ENCODE measurements around the gene RHOA. TPM values are rescaled to one million over a fixed set of nuclear protein-coding genes. Genes with fewer than 3 reads are reported as not detected.
A peak's percentile ranks its signal among the peaks of the same experiment; 100 is the strongest.

The RHOA gene
- total and polyA plus RNA-seq, 2 of the 13 experiments (the other 11 are each of a cell fraction or from before 2014, with no cell fraction given): 131 to 177 TPM

DNA sequence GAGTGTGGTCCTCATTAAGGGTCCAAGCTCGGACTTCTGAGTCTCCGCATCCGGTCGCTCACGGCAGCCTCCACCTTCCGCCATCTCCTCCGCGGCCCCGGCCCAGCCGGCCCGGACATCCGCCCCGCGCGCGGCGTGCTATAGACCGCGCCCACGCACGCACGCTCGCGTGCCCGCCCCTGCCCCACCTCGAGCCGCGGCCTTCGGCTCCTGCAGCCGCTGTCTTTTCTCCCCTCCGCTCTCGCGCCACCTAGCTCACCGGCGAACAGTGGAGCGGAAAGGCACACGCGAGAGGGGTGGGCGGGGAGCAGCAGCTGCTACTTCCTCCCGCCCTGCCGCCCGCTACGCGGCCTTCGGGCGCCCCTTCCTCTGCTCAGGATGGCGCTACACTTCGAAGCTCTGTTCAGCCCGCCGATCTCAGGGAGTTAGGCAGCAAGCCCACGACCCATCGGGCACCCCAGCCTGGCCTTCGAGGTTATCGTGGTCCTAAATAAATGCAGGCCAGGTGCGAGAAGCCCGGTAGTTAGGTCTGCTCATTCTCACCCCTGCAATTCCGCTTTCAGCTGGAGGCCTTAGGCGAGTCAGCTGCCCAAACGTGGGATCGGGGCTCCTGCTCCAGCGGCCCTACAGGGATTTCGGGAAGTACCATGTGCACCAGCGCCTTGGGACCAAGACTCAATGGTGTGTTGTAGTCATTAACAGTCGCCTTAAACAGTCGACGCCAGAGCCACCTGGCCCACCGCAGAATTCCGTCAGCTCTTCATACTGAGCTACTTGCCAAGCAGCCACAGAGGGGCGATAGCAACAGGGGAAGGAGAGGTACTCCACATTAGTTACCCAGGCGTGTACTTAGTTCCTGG is 71.6 kb downstream of the RHOA start, which contains the start of gene USP4 (continued):
- TF ChIP-seq, protein P1, sequence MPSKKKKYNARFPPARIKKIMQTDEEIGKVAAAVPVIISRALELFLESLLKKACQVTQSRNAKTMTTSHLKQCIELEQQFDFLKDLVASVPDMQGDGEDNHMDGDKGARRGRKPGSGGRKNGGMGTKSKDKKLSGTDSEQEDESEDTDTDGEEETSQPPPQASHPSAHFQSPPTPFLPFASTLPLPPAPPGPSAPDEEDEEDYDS (CRISPR knock-in tag; IDR thresholded peaks at IDR 0.05): peak; percentile 83; the same call in 1 of the 2 replicates
- peak; percentile 99 for TF ChIP-seq ZNF235 (CRISPR knock-in tag; IDR thresholded peaks at IDR 0.05; ENCODE audit: borderline replicate concordance)
- TF ChIP-seq ZMYM4 (CRISPR knock-in tag; IDR thresholded peaks at IDR 0.05): peak; percentile 85
- 0 out of 2 replicates have a peak, but pooled peaks have one; percentile 91 for TF ChIP-seq REXO4 (CRISPR knock-in tag; IDR thresholded peaks at IDR 0.05; ENCODE audit: borderline replicate concordance)
- peak; percentile 49; the same call in 1 of the 2 replicates for TF ChIP-seq KLF15 (CRISPR knock-in tag; IDR thresholded peaks at IDR 0.05; ENCODE audit: borderline replicate concordance)
- TF ChIP-seq, protein P2, sequence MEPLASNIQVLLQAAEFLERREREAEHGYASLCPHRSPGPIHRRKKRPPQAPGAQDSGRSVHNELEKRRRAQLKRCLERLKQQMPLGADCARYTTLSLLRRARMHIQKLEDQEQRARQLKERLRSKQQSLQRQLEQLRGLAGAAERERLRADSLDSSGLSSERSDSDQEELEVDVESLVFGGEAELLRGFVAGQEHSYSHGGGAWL (CRISPR knock-in tag; IDR thresholded peaks at IDR 0.05): peak; percentile 95
- TF ChIP-seq MAZ (IDR thresholded peaks at IDR 0.05; ENCODE audit: borderline replicate concordance, low read depth, low read length): 0 out of 2 replicates have a peak, but pooled peaks have one; percentile 34
- TF ChIP-seq MAZ (CRISPR knock-in tag; IDR thresholded peaks at IDR 0.05; ENCODE audit: low read depth): peak; percentile 97
- peak; percentile 97 for TF ChIP-seq ZBTB8A (CRISPR knock-in tag; IDR thresholded peaks at IDR 0.05; ENCODE audit: borderline replicate concordance, low read depth)
- TF ChIP-seq PHB2 (IDR thresholded peaks at IDR 0.05; ENCODE audit: partially characterized antibody): no peak
- peak; percentile 88; the same call in 1 of the 2 replicates for TF ChIP-seq ZNF660 (CRISPR knock-in tag; IDR thresholded peaks at IDR 0.05; ENCODE audit: borderline replicate concordance, low read depth)
- TF ChIP-seq ZNF552 (CRISPR knock-in tag; IDR thresholded peaks at IDR 0.05; ENCODE audit: borderline replicate concordance): peak; percentile 96
- TF ChIP-seq SKI (IDR thresholded peaks at IDR 0.05; ENCODE audit: partially characterized antibody): peak; percentile 48
- TF ChIP-seq CBFB (CRISPR knock-in tag; IDR thresholded peaks at IDR 0.05): peak; percentile 83; the same call in 1 of the 2 replicates
- no peak for TF ChIP-seq ZNF326 (CRISPR knock-in tag; IDR thresholded peaks at IDR 0.05; ENCODE audit: borderline replicate concordance)
- TF ChIP-seq ZNF333 (CRISPR knock-in tag; IDR thresholded peaks at IDR 0.05; ENCODE audit: borderline replicate concordance): peak; percentile 97
- TF ChIP-seq, protein P3, sequence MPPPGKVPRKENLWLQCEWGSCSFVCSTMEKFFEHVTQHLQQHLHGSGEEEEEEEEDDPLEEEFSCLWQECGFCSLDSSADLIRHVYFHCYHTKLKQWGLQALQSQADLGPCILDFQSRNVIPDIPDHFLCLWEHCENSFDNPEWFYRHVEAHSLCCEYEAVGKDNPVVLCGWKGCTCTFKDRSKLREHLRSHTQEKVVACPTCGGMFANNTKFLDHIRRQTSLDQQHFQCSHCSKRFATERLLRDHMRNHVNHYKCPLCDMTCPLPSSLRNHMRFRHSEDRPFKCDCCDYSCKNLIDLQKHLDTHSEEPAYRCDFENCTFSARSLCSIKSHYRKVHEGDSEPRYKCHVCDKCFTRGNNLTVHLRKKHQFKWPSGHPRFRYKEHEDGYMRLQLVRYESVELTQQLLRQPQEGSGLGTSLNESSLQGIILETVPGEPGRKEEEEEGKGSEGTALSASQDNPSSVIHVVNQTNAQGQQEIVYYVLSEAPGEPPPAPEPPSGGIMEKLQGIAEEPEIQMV (CRISPR knock-in tag; IDR thresholded peaks at IDR 0.05; ENCODE audit: low read depth): peak; percentile 89
- peak; percentile 70; the same call in 1 of the 2 replicates for TF ChIP-seq ZFP37 (CRISPR knock-in tag; IDR thresholded peaks at IDR 0.05; ENCODE audit: borderline replicate concordance)
- TF ChIP-seq ZNF12 (CRISPR knock-in tag; IDR thresholded peaks at IDR 0.05): 0 out of 2 replicates have a peak, but pooled peaks have one; percentile 52
- no peak for TF ChIP-seq NFE2L2 (IDR thresholded peaks at IDR 0.05; ENCODE audit: low read length)
- TF ChIP-seq HDAC6 (IDR thresholded peaks at IDR 0.05; ENCODE audit: low read depth, low read length): no peak
- TF ChIP-seq HNRNPH1 (optimal IDR thresholded peaks at IDR 0.05; ENCODE audit: low read depth, low read length): no peak
- TF ChIP-seq ZNF256 (CRISPR knock-in tag; conservative IDR thresholded peaks at IDR 0.05): peak; percentile 88
- TF ChIP-seq, protein P4, sequence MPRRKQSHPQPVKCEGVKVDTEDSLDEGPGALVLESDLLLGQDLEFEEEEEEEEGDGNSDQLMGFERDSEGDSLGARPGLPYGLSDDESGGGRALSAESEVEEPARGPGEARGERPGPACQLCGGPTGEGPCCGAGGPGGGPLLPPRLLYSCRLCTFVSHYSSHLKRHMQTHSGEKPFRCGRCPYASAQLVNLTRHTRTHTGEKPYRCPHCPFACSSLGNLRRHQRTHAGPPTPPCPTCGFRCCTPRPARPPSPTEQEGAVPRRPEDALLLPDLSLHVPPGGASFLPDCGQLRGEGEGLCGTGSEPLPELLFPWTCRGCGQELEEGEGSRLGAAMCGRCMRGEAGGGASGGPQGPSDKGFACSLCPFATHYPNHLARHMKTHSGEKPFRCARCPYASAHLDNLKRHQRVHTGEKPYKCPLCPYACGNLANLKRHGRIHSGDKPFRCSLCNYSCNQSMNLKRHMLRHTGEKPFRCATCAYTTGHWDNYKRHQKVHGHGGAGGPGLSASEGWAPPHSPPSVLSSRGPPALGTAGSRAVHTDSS (CRISPR knock-in tag; conservative IDR thresholded peaks at IDR 0.05): no peak
- peak; percentile 93 for TF ChIP-seq GABPB1 (CRISPR knock-in tag; IDR thresholded peaks at IDR 0.05)
- no peak for TF ChIP-seq HNRNPUL1 (IDR thresholded peaks at IDR 0.05; ENCODE audit: low read depth, low read length)
